Neural cell (in vitro differentiated cells): ENCODE data around the gene PPM1G. TPM values are rescaled to one million over a fixed set of nuclear protein-coding genes. Genes with fewer than 3 reads are reported as not detected.
A peak's percentile ranks its signal among the peaks of the same experiment; 100 is the strongest.

ENCODE experiments used
- H2AFZ ChIP-seq: fragments of 200-600, 300-800 bp; sonication (generic), shearing (Covaris generic); 2 replicates; pipeline ENCODE4 v1.6.0; 2014; ENCODE audit warnings: low read depth, mild to moderate bottlenecking, antibody characterized with exemption, low read length, moderate library complexity
- H3F3A ChIP-seq: fragments of 200-600 bp; shearing (Covaris generic); 2 replicates; pipeline ENCODE4 v1.6.1; 2016; ENCODE audit warnings: mild to moderate bottlenecking, moderate library complexity, mixed read lengths, antibody characterized with exemption, low read length; ENCODE audit not compliant: insufficient read depth, poor library complexity, severe bottlenecking
- H3K27ac ChIP-seq: fragments of 200-600, 300-800 bp; sonication (generic), shearing (Covaris generic); 2 replicates; pipeline ENCODE4 v1.5.1; 2014; ENCODE audit warnings: mild to moderate bottlenecking, low read length, moderate library complexity
- H3K27me3 ChIP-seq: fragments of 300-800, 200-600 bp; sonication (generic), shearing (Covaris generic); 2 replicates; pipeline ENCODE4 v1.6.0; 2014; ENCODE audit warnings: mild to moderate bottlenecking, low read depth, low read length, moderate library complexity; ENCODE audit not compliant: insufficient read depth
- H3K36me3 ChIP-seq: fragments of 300-800, 200-600 bp; sonication (generic), shearing (Covaris generic); 2 replicates; pipeline ENCODE4 v1.5.1; 2014; ENCODE audit warnings: mild to moderate bottlenecking, antibody characterized with exemption, low read length, moderate library complexity; ENCODE audit not compliant: insufficient read depth
- H3K4me2 ChIP-seq: fragments of 300-800, 200-600 bp; sonication (generic), shearing (Covaris generic); 2 replicates; pipeline ENCODE4 v1.6.0; 2014; ENCODE audit warnings: mild to moderate bottlenecking, low read length
- H3K4me3 ChIP-seq: fragments of 300-800, 200-600 bp; sonication (generic), shearing (Covaris generic); 2 replicates; pipeline ENCODE4 v1.5.1; 2014; ENCODE audit warnings: mild to moderate bottlenecking, low read length, moderate library complexity
- H3K79me2 ChIP-seq: fragments of 200-600 bp; shearing (Covaris generic); replicated peaks from 2 replicates; pipeline ENCODE4 v1.6.0; 2014; ENCODE audit warnings: mild to moderate bottlenecking, low read length, moderate library complexity; ENCODE audit not compliant: insufficient read depth
- H3K9ac ChIP-seq: fragments of 300-800, 200-600 bp; sonication (generic), shearing (Covaris generic); 2 replicates; pipeline ENCODE4 v1.6.1; 2016; ENCODE audit warnings: mild to moderate bottlenecking, low read length, mixed read lengths
- H3K9me2 ChIP-seq: fragments of 200-600 bp; shearing (Covaris generic); 2 replicates; pipeline ENCODE4 v1.6.1; 2016; ENCODE audit warnings: mild to moderate bottlenecking, low read length, mixed read lengths; ENCODE audit not compliant: insufficient read depth
- H3K9me3 ChIP-seq: fragments of 200-600, 300-800 bp; sonication (generic), shearing (Covaris generic); 2 replicates; pipeline ENCODE4 v1.6.1; 2016; ENCODE audit warnings: mild to moderate bottlenecking, mixed run types, low read length, moderate library complexity, mixed read lengths
- H4K20me1 ChIP-seq: fragments of 200-600 bp; shearing (Covaris generic); 2 replicates; pipeline ENCODE4 v1.6.1; 2016; ENCODE audit warnings: mild to moderate bottlenecking, mixed run types; ENCODE audit not compliant: insufficient read depth
- EP300 ChIP-seq: fragments of 450-650 bp; conservative IDR thresholded peaks from 2 replicates; pipeline ENCODE4 v1.6.1; 2014; ENCODE audit warnings: antibody characterized with exemption, mild to moderate bottlenecking, moderate library complexity; ENCODE audit not compliant: poor library complexity, severe bottlenecking
- EZH2 ChIP-seq: fragments of 200-600, 300-800 bp; shearing (Covaris generic), sonication (generic); IDR thresholded peaks from 2 replicates; pipeline ENCODE4 v1.6.1; 2014; ENCODE audit warnings: antibody characterized with exemption, low read length, borderline replicate concordance, mild to moderate bottlenecking; ENCODE audit not compliant: insufficient read depth, poor library complexity, severe bottlenecking
- MXI1 ChIP-seq: fragments of 450-650 bp; conservative IDR thresholded peaks from 2 replicates; pipeline ENCODE4 v1.6.1; 2014; ENCODE audit warnings: antibody characterized with exemption, mild to moderate bottlenecking; ENCODE audit not compliant: poor library complexity, severe bottlenecking
- POLR2AphosphoS5 ChIP-seq: IDR thresholded peaks from 2 replicates; pipeline ENCODE4 v1.6.1; 2012
- RAD21 ChIP-seq: fragments of 450-650 bp; conservative IDR thresholded peaks from 2 replicates; pipeline ENCODE4 v1.6.1; 2014; ENCODE audit warnings: antibody characterized with exemption, mild to moderate bottlenecking, moderate library complexity
- SMC3 ChIP-seq: fragments of 450-650 bp; conservative IDR thresholded peaks from 2 replicates; pipeline ENCODE4 v1.6.1; 2014; ENCODE audit warnings: antibody characterized with exemption, mild to moderate bottlenecking, moderate library complexity; ENCODE audit not compliant: poor library complexity
- TAF1 ChIP-seq: IDR thresholded peaks from 2 replicates; pipeline ENCODE4 v1.6.1; 2012; ENCODE audit warnings: low read depth
- polyA plus RNA-seq: library from polyadenylated mRNA; depleted of rRNA; stranded (reverse); fragments of >200 nt; gene quantifications from 2 replicates; pipeline ENCODE4 v1.2.3, GENCODE V29; 2014
- TF ChIP-seq, protein P1 (sequence below): IDR thresholded peaks from 2 replicates; pipeline ENCODE4 v1.6.1; 2012; ENCODE audit warnings: borderline replicate concordance
- TF ChIP-seq, protein P2 (sequence below): fragments of 450-650 bp; IDR thresholded peaks from 2 replicates; pipeline ENCODE4 v1.5.1; 2014; ENCODE audit warnings: antibody characterized with exemption, mild to moderate bottlenecking, moderate library complexity; ENCODE audit not compliant: poor library complexity, severe bottlenecking

PPM1G gene
- polyA plus RNA-seq, 1 donor from 2014 or later, result 107 TPM

DNA sequence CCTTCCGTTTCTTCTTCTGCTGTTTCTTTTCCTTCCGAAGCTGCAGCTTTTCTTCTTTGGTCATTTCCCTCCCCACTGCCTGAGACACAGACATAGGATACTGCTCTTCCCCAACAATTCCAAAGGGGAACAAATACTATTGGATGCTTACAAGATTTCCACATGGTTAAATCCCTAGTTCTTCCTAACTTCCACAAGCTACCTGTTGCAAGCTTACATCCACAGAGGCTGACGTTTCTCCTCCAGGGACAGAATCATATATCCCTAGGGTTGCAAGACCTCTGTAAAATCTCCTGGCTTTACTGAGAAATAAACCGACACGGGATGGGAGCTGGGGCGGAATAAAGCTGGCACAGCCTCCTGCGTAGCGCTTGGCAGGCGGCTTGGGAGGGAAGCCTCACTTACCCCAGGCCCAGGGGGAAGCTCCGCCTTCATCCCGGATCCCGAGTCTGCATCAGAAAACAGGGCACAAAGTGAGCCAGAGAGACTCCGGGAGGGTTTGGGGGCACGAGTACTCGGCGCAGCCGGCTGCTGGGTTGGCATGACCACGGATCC is 39.8 kb downstream of the PPM1G start:
- peak overlapping the region; percentile 67 for H2AFZ ChIP-seq
- no peaks in the 10 kb centered on the region for H3K9me2 ChIP-seq
- H4K20me1 ChIP-seq, result no peaks in the 10 kb centered on the region
- no peaks in the 10 kb centered on the region for H3K27me3 ChIP-seq
- peak overlapping the region; percentile 97 for H3K4me2 ChIP-seq
- H3K9ac ChIP-seq, result peak overlapping the region; percentile 97
- no peaks in the 10 kb centered on the region for H3F3A ChIP-seq
- H3K27ac ChIP-seq, result peak overlapping the region; percentile 86
- H3K9me3 ChIP-seq, result no peaks in the 10 kb centered on the region
- no peaks in the 10 kb centered on the region for H3K36me3 ChIP-seq
- peak overlapping the region; percentile 93 for H3K4me3 ChIP-seq
- no peak for TF ChIP-seq EP300
- TF ChIP-seq, protein P1, sequence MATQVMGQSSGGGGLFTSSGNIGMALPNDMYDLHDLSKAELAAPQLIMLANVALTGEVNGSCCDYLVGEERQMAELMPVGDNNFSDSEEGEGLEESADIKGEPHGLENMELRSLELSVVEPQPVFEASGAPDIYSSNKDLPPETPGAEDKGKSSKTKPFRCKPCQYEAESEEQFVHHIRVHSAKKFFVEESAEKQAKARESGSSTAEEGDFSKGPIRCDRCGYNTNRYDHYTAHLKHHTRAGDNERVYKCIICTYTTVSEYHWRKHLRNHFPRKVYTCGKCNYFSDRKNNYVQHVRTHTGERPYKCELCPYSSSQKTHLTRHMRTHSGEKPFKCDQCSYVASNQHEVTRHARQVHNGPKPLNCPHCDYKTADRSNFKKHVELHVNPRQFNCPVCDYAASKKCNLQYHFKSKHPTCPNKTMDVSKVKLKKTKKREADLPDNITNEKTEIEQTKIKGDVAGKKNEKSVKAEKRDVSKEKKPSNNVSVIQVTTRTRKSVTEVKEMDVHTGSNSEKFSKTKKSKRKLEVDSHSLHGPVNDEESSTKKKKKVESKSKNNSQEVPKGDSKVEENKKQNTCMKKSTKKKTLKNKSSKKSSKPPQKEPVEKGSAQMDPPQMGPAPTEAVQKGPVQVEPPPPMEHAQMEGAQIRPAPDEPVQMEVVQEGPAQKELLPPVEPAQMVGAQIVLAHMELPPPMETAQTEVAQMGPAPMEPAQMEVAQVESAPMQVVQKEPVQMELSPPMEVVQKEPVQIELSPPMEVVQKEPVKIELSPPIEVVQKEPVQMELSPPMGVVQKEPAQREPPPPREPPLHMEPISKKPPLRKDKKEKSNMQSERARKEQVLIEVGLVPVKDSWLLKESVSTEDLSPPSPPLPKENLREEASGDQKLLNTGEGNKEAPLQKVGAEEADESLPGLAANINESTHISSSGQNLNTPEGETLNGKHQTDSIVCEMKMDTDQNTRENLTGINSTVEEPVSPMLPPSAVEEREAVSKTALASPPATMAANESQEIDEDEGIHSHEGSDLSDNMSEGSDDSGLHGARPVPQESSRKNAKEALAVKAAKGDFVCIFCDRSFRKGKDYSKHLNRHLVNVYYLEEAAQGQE, result no peak
- no peak for TF ChIP-seq POLR2AphosphoS5
- TF ChIP-seq TAF1, result peak; percentile 3
- no peak for TF ChIP-seq MXI1
- no peak for TF ChIP-seq RAD21
- H3K79me2 ChIP-seq, result peaks cover 29% of the 10 kb centered on the region

DNA sequence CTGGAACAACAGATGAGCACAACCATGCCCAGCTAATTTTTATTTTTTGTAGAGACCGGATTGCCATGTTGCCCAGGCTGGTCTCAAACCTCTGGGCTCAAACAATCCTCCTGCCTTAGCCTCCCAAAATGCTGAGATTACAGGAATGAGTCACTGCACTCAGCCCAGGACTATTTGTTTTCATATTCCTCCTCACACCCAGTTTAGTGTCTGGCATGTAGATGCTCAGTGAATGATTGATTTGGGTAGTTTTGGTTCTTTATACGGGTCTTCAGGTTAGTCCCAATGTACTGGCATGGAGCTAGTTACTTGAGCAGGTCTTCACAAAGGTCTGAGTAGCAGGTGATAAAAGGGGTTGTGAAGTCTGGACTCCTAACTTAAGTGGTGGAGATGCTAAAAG is 45.5 kb downstream of the PPM1G start:
- Histone ChIP-seq H2AFZ (no peak overlapping the region), H3K4me3 (no peak overlapping the region), H3K27ac (no peak overlapping the region), H3K9ac (no peak overlapping the region), H3K27me3 (no peaks in the 10 kb centered on the region), H3F3A (no peaks in the 10 kb centered on the region), H3K9me3 (no peaks in the 10 kb centered on the region), H3K79me2 (peaks cover 9% of the 10 kb centered on the region), H3K4me2 (no peak overlapping the region), H3K9me2 (no peaks in the 10 kb centered on the region), H4K20me1 (no peaks in the 10 kb centered on the region), H3K36me3 (no peaks in the 10 kb centered on the region)
- TF ChIP-seq, protein P1, result no peak
- TF ChIP-seq, protein P2, sequence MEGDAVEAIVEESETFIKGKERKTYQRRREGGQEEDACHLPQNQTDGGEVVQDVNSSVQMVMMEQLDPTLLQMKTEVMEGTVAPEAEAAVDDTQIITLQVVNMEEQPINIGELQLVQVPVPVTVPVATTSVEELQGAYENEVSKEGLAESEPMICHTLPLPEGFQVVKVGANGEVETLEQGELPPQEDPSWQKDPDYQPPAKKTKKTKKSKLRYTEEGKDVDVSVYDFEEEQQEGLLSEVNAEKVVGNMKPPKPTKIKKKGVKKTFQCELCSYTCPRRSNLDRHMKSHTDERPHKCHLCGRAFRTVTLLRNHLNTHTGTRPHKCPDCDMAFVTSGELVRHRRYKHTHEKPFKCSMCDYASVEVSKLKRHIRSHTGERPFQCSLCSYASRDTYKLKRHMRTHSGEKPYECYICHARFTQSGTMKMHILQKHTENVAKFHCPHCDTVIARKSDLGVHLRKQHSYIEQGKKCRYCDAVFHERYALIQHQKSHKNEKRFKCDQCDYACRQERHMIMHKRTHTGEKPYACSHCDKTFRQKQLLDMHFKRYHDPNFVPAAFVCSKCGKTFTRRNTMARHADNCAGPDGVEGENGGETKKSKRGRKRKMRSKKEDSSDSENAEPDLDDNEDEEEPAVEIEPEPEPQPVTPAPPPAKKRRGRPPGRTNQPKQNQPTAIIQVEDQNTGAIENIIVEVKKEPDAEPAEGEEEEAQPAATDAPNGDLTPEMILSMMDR, result no peak
- TF ChIP-seq EP300 (no peak), MXI1 (no peak), TAF1 (no peak), EZH2 (no peak), POLR2AphosphoS5 (no peak), RAD21 (no peak), SMC3 (no peak)
